Caki2 (cell line): Measurements from ENCODE around the gene TMED6. TPM values are rescaled to one million over a fixed set of nuclear protein-coding genes. Genes with fewer than 3 reads are reported as not detected.

Source experiments
- DNase-seq: peaks from one replicate; pipeline ENCODE4 v3.0.0-alpha.2; 2015; ENCODE audit warnings: low read depth
- in situ Hi-C: cut with HindIII; loops from 2 replicates; pipeline ENCODE4 v1.10.0; 2016; ENCODE audit warnings: low sequenced_read_pairs, low pct_unique_long_range_greater_than_20kb, mixed read lengths
- total RNA-seq: library from RNA; depleted of rRNA; stranded (reverse); fragments of >200 nt; shearing (Covaris generic); gene quantifications from 2 replicates; pipeline ENCODE4 v1.2.3, GENCODE V29; 2014; ENCODE audit warnings: low replicate concordance

Gene TMED6
- total RNA-seq, 1 experiment from 2014 or later, result 4.1 TPM

- in situ Hi-C loops, result no loop called here
- peak; percentile 58 for DNase-seq
Measured at GRCh38 chr16:69328854-69329316, 22.7 kb downstream of the TMED6 start.

- DNase-seq, result no peak
- in situ Hi-C loops, result no loop called here
Measured at GRCh38 chr16:69327585-69328310, 23.8 kb downstream of the TMED6 start.

- DNase-seq, result peak; percentile 80
- in situ Hi-C loops, result no loop called here
Measured at GRCh38 chr16:69326172-69326873, 25.3 kb downstream of the TMED6 start.

GRCh38 chr16:69325784-69326171, 25.8 kb downstream of the TMED6 start:
- no peak for DNase-seq
- in situ Hi-C loops, result no loop called here

- no peak for DNase-seq
- in situ Hi-C loops, result no loop called here
Measured at GRCh38 chr16:69324585-69325253, 26.9 kb downstream of the TMED6 start.

- in situ Hi-C loops, result no loop called here
- no peak for DNase-seq
Measured at GRCh38 chr16:69324013-69324531, 27.5 kb downstream of the TMED6 start.

- in situ Hi-C loops, result no loop called here
- DNase-seq, result no peak
Measured at GRCh38 chr16:69323415-69323814, 28.2 kb downstream of the TMED6 start.

GRCh38 chr16:69322343-69322742, 29.2 kb downstream of the TMED6 start:
- DNase-seq, result no peak
- in situ Hi-C loops, result no loop called here

- in situ Hi-C loops, result no loop called here
- DNase-seq, result no peak
Measured at GRCh38 chr16:69321080-69321479, 30.5 kb downstream of the TMED6 start.

GRCh38 chr16:69320740-69321073, 30.9 kb downstream of the TMED6 start:
- no peak for DNase-seq
- in situ Hi-C loops, result no loop called here

- DNase-seq, result no peak
- in situ Hi-C loops, result no loop called here
Measured at GRCh38 chr16:69319826-69320739, 31.5 kb downstream of the TMED6 start.

- DNase-seq, result no peak
- in situ Hi-C loops, result no loop called here
Measured at GRCh38 chr16:69319381-69319780, 32.2 kb downstream of the TMED6 start.

GRCh38 chr16:69318911-69319289, 32.7 kb downstream of the TMED6 start:
- in situ Hi-C loops, result no loop called here

GRCh38 chr16:69318177-69318910, 33.2 kb downstream of the TMED6 start:
- in situ Hi-C loops, result no loop called here
- DNase-seq, result no peak

More at GRCh38 chr16:69318911-69319289, 32.7 kb downstream of the TMED6 start:
- no peak for DNase-seq

- in situ Hi-C loops, result no loop called here
- no peak for DNase-seq
Measured at GRCh38 chr16:69316595-69317034, 35.0 kb downstream of the TMED6 start.

- no peak for DNase-seq
- in situ Hi-C loops, result no loop called here
Measured at GRCh38 chr16:69315486-69316311, 35.9 kb downstream of the TMED6 start.

GRCh38 chr16:69314534-69314933, 37.1 kb downstream of the TMED6 start:
- in situ Hi-C loops, result no loop called here
- DNase-seq, result no peak
